ENCODE data around the gene UBL4B.
A peak's percentile ranks its signal among the peaks of the same experiment; 100 is the strongest.

UBL4B gene

GRCh38 chr1:110148961-110149360, 36.7 kb downstream of the UBL4B start:
- no peaks in the 10 kb centered on the region for H3K9me3 ChIP-seq (replicated peaks; ENCODE audit: low read length)
- H3K9ac ChIP-seq (ENCODE audit: low read depth, low read length): no peak overlapping the region
- H3K27me3 ChIP-seq (ENCODE audit: control insufficient read depth, insufficient read depth, low read length): peaks cover 85% of the 10 kb centered on the region
- peaks cover 11% of the 10 kb centered on the region for H3K4me1 ChIP-seq (ENCODE audit: control insufficient read depth, insufficient read depth, low read length)
- H3K4me3 ChIP-seq (ENCODE audit: low read length): no peak overlapping the region
- H3K4me2 ChIP-seq (ENCODE audit: low read length): no peak overlapping the region
- H3K36me3 ChIP-seq (ENCODE audit: insufficient read depth, low read length): no peaks in the 10 kb centered on the region

- Histone ChIP-seq H3K4me2 (ENCODE audit: low read length) (peak within 1 kb of the TSS; percentile 86), H3K9ac (ENCODE audit: low read depth, low read length) (no peak within 1 kb of the TSS), H3K4me1 (ENCODE audit: control insufficient read depth, insufficient read depth, low read length) (peaks cover 11% of the 10 kb centered on the region), H3K27me3 (ENCODE audit: control insufficient read depth, insufficient read depth, low read length) (peaks cover 78% of the 10 kb centered on the region), H3K36me3 (ENCODE audit: insufficient read depth, low read length) (no peaks in the 10 kb centered on the region), H3K9me3 (replicated peaks; ENCODE audit: low read length) (no peaks in the 10 kb centered on the region), H3K4me3 (ENCODE audit: low read length) (peak within 1 kb of the TSS; percentile 59)
Observed at GRCh38 chr1:110150330-110151174, 38.3 kb downstream of the UBL4B start, which contains the start of gene SLC6A17. SLC6A17 (plus strand) TSS chr1:110150494; CDS start chr1:110166930, 16,436 bp downstream.

GRCh38 chr1:110151175-110151669, 39.0 kb downstream of the UBL4B start:
- no peaks in the 10 kb centered on the region for H3K9me3 ChIP-seq (replicated peaks; ENCODE audit: low read length)
- peaks cover 11% of the 10 kb centered on the region for H3K4me1 ChIP-seq (ENCODE audit: control insufficient read depth, insufficient read depth, low read length)
- H3K4me2 ChIP-seq (ENCODE audit: low read length): peak overlapping the region; percentile 86
- H3K36me3 ChIP-seq (ENCODE audit: insufficient read depth, low read length): no peaks in the 10 kb centered on the region
- H3K9ac ChIP-seq (ENCODE audit: low read depth, low read length): no peak overlapping the region
- peaks cover 72% of the 10 kb centered on the region for H3K27me3 ChIP-seq (ENCODE audit: control insufficient read depth, insufficient read depth, low read length)
- H3K4me3 ChIP-seq (ENCODE audit: low read length): no peak overlapping the region

- Histone ChIP-seq H3K4me1 (ENCODE audit: control insufficient read depth, insufficient read depth, low read length) (peaks cover 11% of the 10 kb centered on the region), H3K27me3 (ENCODE audit: control insufficient read depth, insufficient read depth, low read length) (peaks cover 67% of the 10 kb centered on the region), H3K4me3 (ENCODE audit: low read length) (no peak overlapping the region), H3K9me3 (replicated peaks; ENCODE audit: low read length) (no peaks in the 10 kb centered on the region), H3K4me2 (ENCODE audit: low read length) (no peak overlapping the region), H3K9ac (ENCODE audit: low read depth, low read length) (no peak overlapping the region), H3K36me3 (ENCODE audit: insufficient read depth, low read length) (no peaks in the 10 kb centered on the region)
Observed at GRCh38 chr1:110152133-110152785, 40.0 kb downstream of the UBL4B start.

- H3K4me1 ChIP-seq (ENCODE audit: control insufficient read depth, insufficient read depth, low read length): peaks cover 11% of the 10 kb centered on the region
- peaks cover 57% of the 10 kb centered on the region for H3K27me3 ChIP-seq (ENCODE audit: control insufficient read depth, insufficient read depth, low read length)
- H3K36me3 ChIP-seq (ENCODE audit: insufficient read depth, low read length): no peaks in the 10 kb centered on the region
- H3K9ac ChIP-seq (ENCODE audit: low read depth, low read length): no peak overlapping the region
- no peak overlapping the region for H3K4me2 ChIP-seq (ENCODE audit: low read length)
- H3K9me3 ChIP-seq (replicated peaks; ENCODE audit: low read length): no peaks in the 10 kb centered on the region
- no peak overlapping the region for H3K4me3 ChIP-seq (ENCODE audit: low read length)
Observed at GRCh38 chr1:110153407-110153950, 41.2 kb downstream of the UBL4B start.

GRCh38 chr1:110155878-110156522, 43.8 kb downstream of the UBL4B start:
- no peaks in the 10 kb centered on the region for H3K9me3 ChIP-seq (replicated peaks; ENCODE audit: low read length)
- no peak overlapping the region for H3K4me2 ChIP-seq (ENCODE audit: low read length)
- H3K9ac ChIP-seq (ENCODE audit: low read depth, low read length): no peak overlapping the region
- peaks cover under 1% of the 10 kb centered on the region for H3K4me1 ChIP-seq (ENCODE audit: control insufficient read depth, insufficient read depth, low read length)
- no peak overlapping the region for H3K4me3 ChIP-seq (ENCODE audit: low read length)
- H3K27me3 ChIP-seq (ENCODE audit: control insufficient read depth, insufficient read depth, low read length): peaks cover 36% of the 10 kb centered on the region
- H3K36me3 ChIP-seq (ENCODE audit: insufficient read depth, low read length): no peaks in the 10 kb centered on the region

- Histone ChIP-seq H3K4me1 (ENCODE audit: control insufficient read depth, insufficient read depth, low read length) (no peaks in the 10 kb centered on the region), H3K9ac (ENCODE audit: low read depth, low read length) (no peak overlapping the region), H3K4me3 (ENCODE audit: low read length) (no peak overlapping the region), H3K36me3 (ENCODE audit: insufficient read depth, low read length) (no peaks in the 10 kb centered on the region), H3K4me2 (ENCODE audit: low read length) (no peak overlapping the region), H3K9me3 (replicated peaks; ENCODE audit: low read length) (no peaks in the 10 kb centered on the region), H3K27me3 (ENCODE audit: control insufficient read depth, insufficient read depth, low read length) (peaks cover 29% of the 10 kb centered on the region)
Observed at GRCh38 chr1:110158261-110158660, 46.0 kb downstream of the UBL4B start.

GRCh38 chr1:110159168-110159567, 46.9 kb downstream of the UBL4B start:
- Histone ChIP-seq H3K4me3 (ENCODE audit: low read length) (no peak overlapping the region), H3K27me3 (ENCODE audit: control insufficient read depth, insufficient read depth, low read length) (peaks cover 27% of the 10 kb centered on the region), H3K4me2 (ENCODE audit: low read length) (no peak overlapping the region), H3K9me3 (replicated peaks; ENCODE audit: low read length) (no peaks in the 10 kb centered on the region), H3K4me1 (ENCODE audit: control insufficient read depth, insufficient read depth, low read length) (no peaks in the 10 kb centered on the region), H3K9ac (ENCODE audit: low read depth, low read length) (no peak overlapping the region), H3K36me3 (ENCODE audit: insufficient read depth, low read length) (no peaks in the 10 kb centered on the region)

- Histone ChIP-seq H3K4me1 (ENCODE audit: control insufficient read depth, insufficient read depth, low read length) (no peaks in the 10 kb centered on the region), H3K27me3 (ENCODE audit: control insufficient read depth, insufficient read depth, low read length) (peaks cover 32% of the 10 kb centered on the region), H3K4me2 (ENCODE audit: low read length) (no peak overlapping the region), H3K9me3 (replicated peaks; ENCODE audit: low read length) (no peaks in the 10 kb centered on the region), H3K9ac (ENCODE audit: low read depth, low read length) (no peak overlapping the region), H3K4me3 (ENCODE audit: low read length) (no peak overlapping the region), H3K36me3 (ENCODE audit: insufficient read depth, low read length) (no peaks in the 10 kb centered on the region)
Observed at GRCh38 chr1:110160538-110161100, 48.4 kb downstream of the UBL4B start.

GRCh38 chr1:110161165-110161564, 48.9 kb downstream of the UBL4B start:
- Histone ChIP-seq H3K27me3 (ENCODE audit: control insufficient read depth, insufficient read depth, low read length) (peaks cover 37% of the 10 kb centered on the region), H3K4me2 (ENCODE audit: low read length) (no peak overlapping the region), H3K36me3 (ENCODE audit: insufficient read depth, low read length) (no peaks in the 10 kb centered on the region), H3K9me3 (replicated peaks; ENCODE audit: low read length) (no peaks in the 10 kb centered on the region), H3K4me3 (ENCODE audit: low read length) (no peak overlapping the region), H3K9ac (ENCODE audit: low read depth, low read length) (no peak overlapping the region), H3K4me1 (ENCODE audit: control insufficient read depth, insufficient read depth, low read length) (no peaks in the 10 kb centered on the region)

- Histone ChIP-seq H3K4me3 (ENCODE audit: low read length) (no peak overlapping the region), H3K4me2 (ENCODE audit: low read length) (no peak overlapping the region), H3K27me3 (ENCODE audit: control insufficient read depth, insufficient read depth, low read length) (peaks cover 35% of the 10 kb centered on the region), H3K9ac (ENCODE audit: low read depth, low read length) (no peak overlapping the region), H3K9me3 (replicated peaks; ENCODE audit: low read length) (no peaks in the 10 kb centered on the region), H3K36me3 (ENCODE audit: insufficient read depth, low read length) (no peaks in the 10 kb centered on the region), H3K4me1 (ENCODE audit: control insufficient read depth, insufficient read depth, low read length) (no peaks in the 10 kb centered on the region)
Observed at GRCh38 chr1:110161849-110162248, 49.6 kb downstream of the UBL4B start.
